Ramos (cell line): ENCODE results near the gene HTR7.
"Not testable (repeated sequence)": the region's sequence is repeated elsewhere in the genome, so short reads cannot be mapped to it uniquely, and the experiment has no call there.

ENCODE experiments used
- in situ Hi-C: fragments of 300-500 bp; cut with MboI; formaldehyde crosslinking; loops from one replicate; pipeline ENCODE4 v1.14.3; 2022; ENCODE audit warnings: low sequenced_read_pairs; ENCODE audit not compliant: unreplicated experiment

The HTR7 gene

GRCh38 chr10:90857635-90858460 lies at the start of gene HTR7:
TSS of gene HTR7 (minus strand) at chr10:90858039. CDS start at chr10:90857671, 368 bp downstream.
- in situ Hi-C loops = no loop called here

GRCh38 chr10:90906596-90906995 lies 48.8 kb upstream of the HTR7 start:
- in situ Hi-C loops = loop anchor here (25.0 kb wide), 2 partner anchors 356 to 1006 kb away; partner anchors contain the start of genes BTAF1 and FGFBP3

GRCh38 chr10:90905925-90906324 lies 48.1 kb upstream of the HTR7 start:
- in situ Hi-C loops = loop anchor here (25.0 kb wide), 2 partner anchors 356 to 1006 kb away; partner anchors contain the start of genes BTAF1 and FGFBP3

- in situ Hi-C loops = not testable (repeated sequence)
Measured at GRCh38 chr10:90896916-90897315, 39.1 kb upstream of the HTR7 start.

GRCh38 chr10:90893190-90893589 lies 35.4 kb upstream of the HTR7 start:
- in situ Hi-C loops = no loop called here

- in situ Hi-C loops = no loop called here
Measured at GRCh38 chr10:90890347-90890746, 32.5 kb upstream of the HTR7 start.

- in situ Hi-C loops = no loop called here
Measured at GRCh38 chr10:90889636-90890035, 31.8 kb upstream of the HTR7 start.

- in situ Hi-C loops = no loop called here
Measured at GRCh38 chr10:90888387-90888786, 30.5 kb upstream of the HTR7 start.

- in situ Hi-C loops = no loop called here
Measured at GRCh38 chr10:90887555-90887954, 29.7 kb upstream of the HTR7 start.

- in situ Hi-C loops = no loop called here
Measured at GRCh38 chr10:90885176-90885575, 27.3 kb upstream of the HTR7 start.

- in situ Hi-C loops = no loop called here
Measured at GRCh38 chr10:90884431-90884830, 26.6 kb upstream of the HTR7 start.

- in situ Hi-C loops = not testable (repeated sequence)
Measured at GRCh38 chr10:90880059-90880719, 22.4 kb upstream of the HTR7 start.

GRCh38 chr10:90879062-90879461 lies 21.2 kb upstream of the HTR7 start:
- in situ Hi-C loops = no loop called here

GRCh38 chr10:90872648-90873020 lies 14.8 kb upstream of the HTR7 start:
- in situ Hi-C loops = no loop called here

- in situ Hi-C loops = no loop called here
Measured at GRCh38 chr10:90871766-90872647, 14.2 kb upstream of the HTR7 start, which contains the start of gene RPP30. TSS of gene RPP30 (plus strand) at chr10:90871974. CDS start at chr10:90871987, 13 bp downstream.

GRCh38 chr10:90871279-90871765 lies 13.5 kb upstream of the HTR7 start:
- in situ Hi-C loops = no loop called here

GRCh38 chr10:90866050-90866598 lies 8.3 kb upstream of the HTR7 start:
- in situ Hi-C loops = no loop called here

GRCh38 chr10:90865401-90865800 lies 7.6 kb upstream of the HTR7 start:
- in situ Hi-C loops = no loop called here

GRCh38 chr10:90862908-90863514 lies 5.2 kb upstream of the HTR7 start:
- in situ Hi-C loops = no loop called here

- in situ Hi-C loops = no loop called here
Measured at GRCh38 chr10:90860790-90861189, 3.0 kb upstream of the HTR7 start.
